HepG2 (cell line): ENCODE results near the gene RHOG.

Experiments
- BHLHE40 ChIP-seq: IDR thresholded peaks from 2 replicates; pipeline ENCODE4 v1.6.1; 2011; ENCODE audit warnings: low read length, improper control_type of control experiment
- FOXM1 ChIP-seq: sonication (generic); formaldehyde crosslinking; IDR thresholded peaks from 2 replicates; pipeline ENCODE4 v1.5.0; 2020; ENCODE audit warnings: missing genetic modification reagents
- TF ChIP-seq, protein P1 (sequence below): sonication (generic); formaldehyde crosslinking; IDR thresholded peaks from 2 replicates; pipeline ENCODE4 v1.8.1; 2023; ENCODE audit warnings: mild to moderate bottlenecking, inconsistent platforms, moderate library complexity, missing genetic modification reagents, borderline replicate concordance
- TF ChIP-seq, protein P2 (sequence below): sonication (generic); formaldehyde crosslinking; IDR thresholded peaks from 2 replicates; pipeline ENCODE4 v1.5.0; 2020; ENCODE audit warnings: mild to moderate bottlenecking, missing genetic modification reagents

DNA sequence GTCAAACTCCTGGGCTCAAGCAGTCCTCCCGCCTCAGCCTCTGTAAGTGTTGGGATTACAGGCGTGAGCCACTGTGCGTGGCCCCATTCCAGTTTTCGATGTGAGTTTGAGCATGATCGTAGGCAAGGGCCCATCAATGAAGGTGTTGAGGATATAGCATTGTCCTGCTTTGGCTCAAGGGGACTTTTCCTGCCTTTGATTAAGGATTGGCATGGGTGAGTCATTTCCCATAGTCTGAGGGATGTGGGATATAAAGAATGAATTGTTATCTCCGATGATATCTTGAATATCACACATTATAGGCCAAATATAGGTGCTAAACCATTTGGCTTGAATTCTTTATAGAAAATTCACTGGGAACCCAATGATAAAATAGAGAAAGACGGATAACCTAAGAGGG, 45.1 kb upstream of the RHOG start:
- TF ChIP-seq, protein P1, sequence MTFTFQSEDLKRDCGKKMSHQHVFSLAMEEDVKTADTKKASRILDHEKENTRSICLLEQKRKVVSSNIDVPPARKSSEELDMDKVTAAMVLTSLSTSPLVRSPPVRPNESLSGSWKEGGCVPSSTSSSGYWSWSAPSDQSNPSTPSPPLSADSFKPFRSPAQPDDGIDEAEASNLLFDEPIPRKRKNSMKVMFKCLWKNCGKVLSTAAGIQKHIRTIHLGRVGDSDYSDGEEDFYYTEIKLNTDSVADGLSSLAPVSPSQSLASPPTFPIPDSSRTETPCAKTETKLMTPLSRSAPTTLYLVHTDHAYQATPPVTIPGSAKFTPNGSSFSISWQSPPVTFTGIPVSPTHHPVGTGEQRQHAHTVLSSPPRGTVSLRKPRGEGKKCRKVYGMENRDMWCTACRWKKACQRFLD (CRISPR knock-in tag), result no peak
- TF ChIP-seq, protein P2, sequence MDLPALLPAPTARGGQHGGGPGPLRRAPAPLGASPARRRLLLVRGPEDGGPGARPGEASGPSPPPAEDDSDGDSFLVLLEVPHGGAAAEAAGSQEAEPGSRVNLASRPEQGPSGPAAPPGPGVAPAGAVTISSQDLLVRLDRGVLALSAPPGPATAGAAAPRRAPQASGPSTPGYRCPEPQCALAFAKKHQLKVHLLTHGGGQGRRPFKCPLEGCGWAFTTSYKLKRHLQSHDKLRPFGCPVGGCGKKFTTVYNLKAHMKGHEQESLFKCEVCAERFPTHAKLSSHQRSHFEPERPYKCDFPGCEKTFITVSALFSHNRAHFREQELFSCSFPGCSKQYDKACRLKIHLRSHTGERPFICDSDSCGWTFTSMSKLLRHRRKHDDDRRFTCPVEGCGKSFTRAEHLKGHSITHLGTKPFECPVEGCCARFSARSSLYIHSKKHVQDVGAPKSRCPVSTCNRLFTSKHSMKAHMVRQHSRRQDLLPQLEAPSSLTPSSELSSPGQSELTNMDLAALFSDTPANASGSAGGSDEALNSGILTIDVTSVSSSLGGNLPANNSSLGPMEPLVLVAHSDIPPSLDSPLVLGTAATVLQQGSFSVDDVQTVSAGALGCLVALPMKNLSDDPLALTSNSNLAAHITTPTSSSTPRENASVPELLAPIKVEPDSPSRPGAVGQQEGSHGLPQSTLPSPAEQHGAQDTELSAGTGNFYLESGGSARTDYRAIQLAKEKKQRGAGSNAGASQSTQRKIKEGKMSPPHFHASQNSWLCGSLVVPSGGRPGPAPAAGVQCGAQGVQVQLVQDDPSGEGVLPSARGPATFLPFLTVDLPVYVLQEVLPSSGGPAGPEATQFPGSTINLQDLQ, result no peak
- TF ChIP-seq FOXM1 (no peak), BHLHE40 (no peak)
